Measurements from ENCODE around the gene ST8SIA4.

Gene ST8SIA4

GRCh38 chr5:100757618-100758017, 145.5 kb downstream of the ST8SIA4 start:
- Histone ChIP-seq H3K4me3 (ENCODE audit: low read depth in 1 of 5, low read length in 5 of 5) (no peak overlapping the region), H3K27me3 (ENCODE audit: control insufficient read depth in 5 of 5, insufficient read depth in 4 of 5, low read length in 5 of 5) (no peaks in the 10 kb centered on the region), H3K27ac (ENCODE audit: low read depth, low read length) (no peak overlapping the region), H3K36me3 (ENCODE audit: control insufficient read depth in 5 of 5, insufficient read depth in 5 of 5, low read length in 5 of 5) (no peaks in the 10 kb centered on the region), H3K9ac (ENCODE audit: low read length in 5 of 5) (no peak overlapping the region), H3K9me3 (ENCODE audit: control insufficient read depth in 5 of 5, low read length in 5 of 5) (no peaks in the 10 kb centered on the region), H3K4me1 (ENCODE audit: control insufficient read depth in 5 of 5, insufficient read depth in 5 of 5, low read length in 5 of 5) (peaks cover 0 to 4% (median 0%) of the 10 kb centered on the region in 5 donors)
